ENCODE measurements around the gene TMEM201. TPM values are rescaled to one million over a fixed set of nuclear protein-coding genes. Genes with fewer than 3 reads are reported as not detected.

The TMEM201 gene
- total RNA-seq, 1 donor from 2014 or later = 8.5 TPM

- ATAC-seq (peak; percentile 77), DNase-seq (no peak)
- Histone ChIP-seq H3K4me1 (no peaks in the 10 kb centered on the region), H3K27ac (no peak overlapping the region), H3K4me3 (no peak overlapping the region), H3K9me3 (no peaks in the 10 kb centered on the region), H3K36me3 (no peaks in the 10 kb centered on the region), H3K27me3 (no peaks in the 10 kb centered on the region)
- intact Hi-C loops (cut with DNase I) = no loop called here
- TF ChIP-seq, protein P1, sequence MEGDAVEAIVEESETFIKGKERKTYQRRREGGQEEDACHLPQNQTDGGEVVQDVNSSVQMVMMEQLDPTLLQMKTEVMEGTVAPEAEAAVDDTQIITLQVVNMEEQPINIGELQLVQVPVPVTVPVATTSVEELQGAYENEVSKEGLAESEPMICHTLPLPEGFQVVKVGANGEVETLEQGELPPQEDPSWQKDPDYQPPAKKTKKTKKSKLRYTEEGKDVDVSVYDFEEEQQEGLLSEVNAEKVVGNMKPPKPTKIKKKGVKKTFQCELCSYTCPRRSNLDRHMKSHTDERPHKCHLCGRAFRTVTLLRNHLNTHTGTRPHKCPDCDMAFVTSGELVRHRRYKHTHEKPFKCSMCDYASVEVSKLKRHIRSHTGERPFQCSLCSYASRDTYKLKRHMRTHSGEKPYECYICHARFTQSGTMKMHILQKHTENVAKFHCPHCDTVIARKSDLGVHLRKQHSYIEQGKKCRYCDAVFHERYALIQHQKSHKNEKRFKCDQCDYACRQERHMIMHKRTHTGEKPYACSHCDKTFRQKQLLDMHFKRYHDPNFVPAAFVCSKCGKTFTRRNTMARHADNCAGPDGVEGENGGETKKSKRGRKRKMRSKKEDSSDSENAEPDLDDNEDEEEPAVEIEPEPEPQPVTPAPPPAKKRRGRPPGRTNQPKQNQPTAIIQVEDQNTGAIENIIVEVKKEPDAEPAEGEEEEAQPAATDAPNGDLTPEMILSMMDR (IDR thresholded peaks at IDR 0.05) = no peak
Measured at GRCh38 chr1:9643351-9644256, 54.9 kb downstream of the TMEM201 start.

GRCh38 chr1:9646037-9646436 lies 57.3 kb downstream of the TMEM201 start:
- intact Hi-C loops (cut with DNase I) = no loop called here
- DNase-seq (no peak), ATAC-seq (no peak)
- Histone ChIP-seq H3K4me1 (no peaks in the 10 kb centered on the region), H3K36me3 (no peaks in the 10 kb centered on the region), H3K27me3 (peaks cover 7% of the 10 kb centered on the region), H3K4me3 (no peak overlapping the region), H3K9me3 (no peaks in the 10 kb centered on the region), H3K27ac (no peak overlapping the region)
- TF ChIP-seq, protein P1 (IDR thresholded peaks at IDR 0.05) = no peak

- Histone ChIP-seq H3K4me1 (no peaks in the 10 kb centered on the region), H3K27me3 (peaks cover 12% of the 10 kb centered on the region), H3K36me3 (no peaks in the 10 kb centered on the region), H3K27ac (no peak overlapping the region), H3K9me3 (no peaks in the 10 kb centered on the region), H3K4me3 (no peak overlapping the region)
- DNase-seq (no peak), ATAC-seq (no peak)
- intact Hi-C loops (cut with DNase I) = no loop called here
- TF ChIP-seq, protein P1 (IDR thresholded peaks at IDR 0.05) = no peak
Measured at GRCh38 chr1:9648171-9648570, 59.5 kb downstream of the TMEM201 start.

- no peak for DNase-seq
- TF ChIP-seq, protein P1 (IDR thresholded peaks at IDR 0.05) = no peak
- no peak for ATAC-seq
- Histone ChIP-seq H3K27ac (no peak overlapping the region), H3K27me3 (peaks cover 12% of the 10 kb centered on the region), H3K4me3 (no peak overlapping the region), H3K9me3 (no peaks in the 10 kb centered on the region), H3K36me3 (no peaks in the 10 kb centered on the region), H3K4me1 (no peaks in the 10 kb centered on the region)
- intact Hi-C loops (cut with DNase I) = no loop called here
Measured at GRCh38 chr1:9649769-9650168, 61.1 kb downstream of the TMEM201 start.

- no peak for ATAC-seq
- Histone ChIP-seq H3K4me3 (peak overlapping the region; percentile 55), H3K27me3 (peaks cover 12% of the 10 kb centered on the region), H3K9me3 (no peaks in the 10 kb centered on the region), H3K27ac (peak overlapping the region; percentile 60), H3K36me3 (no peaks in the 10 kb centered on the region), H3K4me1 (peaks cover 3% of the 10 kb centered on the region)
- TF ChIP-seq, protein P1 (IDR thresholded peaks at IDR 0.05) = no peak
- no peak for DNase-seq
- intact Hi-C loops (cut with DNase I) = no loop called here
Measured at GRCh38 chr1:9651220-9651564, 62.5 kb downstream of the TMEM201 start.

All from upper lobe of right lung (tissue), 1 donor.